ENCODE measurements around the gene LGMN. TPM values are rescaled to one million over a fixed set of nuclear protein-coding genes. Genes with fewer than 3 reads are reported as not detected.

LGMN gene
- total RNA-seq, 1 donor from 2014 or later, result 34.0 TPM

- no peak for TF ChIP-seq CTCF (IDR thresholded peaks at IDR 0.05; ENCODE audit: insufficient read depth, low read length, severe bottlenecking)
- Histone ChIP-seq H3K36me3 (ENCODE audit: control insufficient read depth, insufficient read depth, low read length) (peaks cover 1% of the 10 kb centered on the region), H3K4me3 (ENCODE audit: low read depth, low read length) (no peak overlapping the region), H3K27me3 (ENCODE audit: control insufficient read depth, insufficient read depth, low read length) (no peaks in the 10 kb centered on the region)
- DNase-seq (ENCODE audit: low read depth) (no peak), FAIRE-seq (no peak)
These were observed 59.7 kb downstream of the LGMN start for GRCh38 chr14:92688434-92689375.

DNA sequence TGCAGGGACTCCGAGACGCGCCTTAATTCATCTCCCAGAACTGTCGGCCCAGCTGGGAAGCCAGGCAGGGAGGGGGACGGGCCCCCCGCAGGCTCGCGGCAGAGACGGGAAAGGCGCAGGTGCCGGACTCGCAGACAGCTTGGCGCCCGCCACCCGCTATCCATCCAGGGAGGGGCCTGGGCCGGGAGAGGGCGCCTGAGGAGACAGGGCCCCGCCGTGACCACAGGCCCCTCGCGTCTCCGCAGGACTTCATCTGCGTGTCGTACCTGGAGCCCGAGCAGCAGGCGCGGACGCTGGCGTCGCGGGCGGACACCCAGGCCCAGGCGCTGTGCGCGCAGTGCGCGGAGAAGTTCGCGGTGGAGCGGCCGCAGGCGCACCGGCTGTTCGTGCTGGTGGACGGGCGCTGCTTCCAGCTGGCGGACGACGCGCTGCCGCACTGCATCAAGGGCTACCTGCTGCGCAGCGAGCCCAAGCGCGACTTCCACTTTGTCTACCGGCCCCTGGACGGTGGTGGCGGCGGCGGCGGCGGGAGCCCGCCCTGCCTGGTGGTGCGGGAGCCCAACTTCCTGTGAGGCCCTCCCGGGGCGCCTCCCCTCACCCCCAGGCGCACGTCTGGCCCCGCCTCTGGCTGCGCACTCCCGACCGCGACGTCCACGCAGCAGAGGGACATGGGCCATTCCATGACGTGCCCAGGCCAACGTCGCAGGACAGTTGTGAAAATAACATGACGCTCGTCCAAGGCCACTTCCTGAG, 60.6 kb downstream of the LGMN start:
- DNase-seq (ENCODE audit: low read depth) (no peak), FAIRE-seq (no peak)
- Histone ChIP-seq H3K27me3 (ENCODE audit: control insufficient read depth, insufficient read depth, low read length) (no peaks in the 10 kb centered on the region), H3K36me3 (ENCODE audit: control insufficient read depth, insufficient read depth, low read length) (peaks cover 1% of the 10 kb centered on the region), H3K4me3 (ENCODE audit: low read depth, low read length) (peak overlapping the region; percentile 20)
- no peak for TF ChIP-seq CTCF (IDR thresholded peaks at IDR 0.05; ENCODE audit: insufficient read depth, low read length, severe bottlenecking)

- Histone ChIP-seq H3K27me3 (ENCODE audit: control insufficient read depth, insufficient read depth, low read length) (no peaks in the 10 kb centered on the region), H3K36me3 (ENCODE audit: control insufficient read depth, insufficient read depth, low read length) (peaks cover 1% of the 10 kb centered on the region), H3K4me3 (ENCODE audit: low read depth, low read length) (peak overlapping the region; percentile 19)
- peak; percentile 99 for TF ChIP-seq CTCF (IDR thresholded peaks at IDR 0.05; ENCODE audit: insufficient read depth, low read length, severe bottlenecking)
- DNase-seq (ENCODE audit: low read depth), result peak; percentile 22
- no peak for FAIRE-seq
These were observed 61.5 kb downstream of the LGMN start for GRCh38 chr14:92686900-92687427.

- Histone ChIP-seq H3K36me3 (ENCODE audit: control insufficient read depth, insufficient read depth, low read length) (peaks cover 1% of the 10 kb centered on the region), H3K4me3 (ENCODE audit: low read depth, low read length) (no peak overlapping the region), H3K27me3 (ENCODE audit: control insufficient read depth, insufficient read depth, low read length) (no peaks in the 10 kb centered on the region)
- DNase-seq (ENCODE audit: low read depth), result no peak
- TF ChIP-seq CTCF (IDR thresholded peaks at IDR 0.05; ENCODE audit: insufficient read depth, low read length, severe bottlenecking), result no peak
- no peak for FAIRE-seq
These were observed 62.0 kb downstream of the LGMN start for GRCh38 chr14:92686411-92686899.

- no peak for TF ChIP-seq CTCF (IDR thresholded peaks at IDR 0.05; ENCODE audit: insufficient read depth, low read length, severe bottlenecking)
- FAIRE-seq (no peak), DNase-seq (ENCODE audit: low read depth) (no peak)
- Histone ChIP-seq H3K4me3 (ENCODE audit: low read depth, low read length) (no peak overlapping the region), H3K27me3 (ENCODE audit: control insufficient read depth, insufficient read depth, low read length) (no peaks in the 10 kb centered on the region), H3K36me3 (ENCODE audit: control insufficient read depth, insufficient read depth, low read length) (peaks cover 1% of the 10 kb centered on the region)
These were observed 62.6 kb downstream of the LGMN start for GRCh38 chr14:92685784-92686355.
